Kidney epithelial cell (primary cell): ENCODE results near the gene RNF32. TPM values are rescaled to one million over a fixed set of nuclear protein-coding genes. Genes with fewer than 3 reads are reported as not detected.

Source experiments
- DNase-seq: peaks from one replicate; pipeline ENCODE4 v3.0.0-alpha.2; 2010; ENCODE audit warnings: low read depth
- H3K27me3 ChIP-seq: 2 replicates; pipeline ENCODE4 v1.6.0; 2011; ENCODE audit warnings: low read length; ENCODE audit not compliant: control insufficient read depth, insufficient read depth
- H3K36me3 ChIP-seq: 2 replicates; pipeline ENCODE4 v1.5.1; 2011; ENCODE audit warnings: low read length; ENCODE audit not compliant: control insufficient read depth, insufficient read depth
- H3K4me3 ChIP-seq: 2 replicates; pipeline ENCODE4 v1.5.1; 2011; ENCODE audit warnings: low read depth, mild to moderate bottlenecking, control low read depth, low read length
- CTCF ChIP-seq: IDR thresholded peaks from 2 replicates; pipeline ENCODE4 v1.5.1; 2011; ENCODE audit warnings: mild to moderate bottlenecking, moderate library complexity, low read length, control low read depth, inconsistent platforms; ENCODE audit not compliant: insufficient read depth, poor library complexity, severe bottlenecking
- total RNA-seq: library from RNA; depleted of rRNA; stranded (reverse); fragments of >200 nt; gene quantifications from 2 replicates; pipeline ENCODE4 v1.2.3, GENCODE V29; 2015

Gene RNF32
- total RNA-seq, 1 donor from 2014 or later, result 0.75 TPM

GRCh38 chr7:156702399-156702798 is 61.8 kb downstream of the RNF32 start:
- no peak overlapping the region for H3K4me3 ChIP-seq
- DNase-seq, result no peak
- no peaks in the 10 kb centered on the region for H3K27me3 ChIP-seq
- TF ChIP-seq CTCF, result no peak
- no peaks in the 10 kb centered on the region for H3K36me3 ChIP-seq

GRCh38 chr7:156703209-156703608 is 62.6 kb downstream of the RNF32 start:
- no peak for DNase-seq
- H3K36me3 ChIP-seq, result no peaks in the 10 kb centered on the region
- no peak overlapping the region for H3K4me3 ChIP-seq
- no peaks in the 10 kb centered on the region for H3K27me3 ChIP-seq
- no peak for TF ChIP-seq CTCF

- Histone ChIP-seq H3K4me3 (no peak overlapping the region), H3K27me3 (no peaks in the 10 kb centered on the region), H3K36me3 (peaks cover 2% of the 10 kb centered on the region)
- no peak for DNase-seq
- TF ChIP-seq CTCF, result no peak
Measured at GRCh38 chr7:156703773-156704482, 63.4 kb downstream of the RNF32 start.

- TF ChIP-seq CTCF, result no peak
- Histone ChIP-seq H3K27me3 (no peaks in the 10 kb centered on the region), H3K36me3 (no peaks in the 10 kb centered on the region), H3K4me3 (no peak overlapping the region)
- DNase-seq, result no peak
Measured at GRCh38 chr7:156722043-156722826, 81.7 kb downstream of the RNF32 start.

- H3K27me3 ChIP-seq, result no peaks in the 10 kb centered on the region
- no peak for TF ChIP-seq CTCF
- H3K4me3 ChIP-seq, result no peak overlapping the region
- DNase-seq, result no peak
- H3K36me3 ChIP-seq, result no peaks in the 10 kb centered on the region
Measured at GRCh38 chr7:156725073-156725472, 84.5 kb downstream of the RNF32 start.
